GM19099 (cell line): ENCODE measurements around the gene ARF3.

Experiments
- POLR2A ChIP-seq: IDR thresholded peaks from 3 replicates; pipeline ENCODE4 v1.6.1; 2011; ENCODE audit warnings: low read depth; ENCODE audit not compliant: insufficient read length; ENCODE audit errors: extremely low read depth

The ARF3 gene

GRCh38 chr12:48932878-48933277 lies 24.4 kb downstream of the ARF3 start:
- no peak for TF ChIP-seq POLR2A

GRCh38 chr12:48930475-48930874 lies 26.8 kb downstream of the ARF3 start:
- no peak for TF ChIP-seq POLR2A

- TF ChIP-seq POLR2A, result no peak
Observed at GRCh38 chr12:48929551-48929950, 27.7 kb downstream of the ARF3 start.

- TF ChIP-seq POLR2A, result no peak
Observed at GRCh38 chr12:48927261-48927660, 30.0 kb downstream of the ARF3 start.

GRCh38 chr12:48925304-48926011 lies 31.8 kb downstream of the ARF3 start, which contains the start of gene FKBP11:
Gene FKBP11, minus strand, starts transcription at chr12:48925492. Its CDS starts 64 bp downstream, at chr12:48925428.
- TF ChIP-seq POLR2A, result peak; percentile 73

GRCh38 chr12:48924617-48925303 lies 32.5 kb downstream of the ARF3 start:
- TF ChIP-seq POLR2A, result peak; percentile 15

- no peak for TF ChIP-seq POLR2A
Observed at GRCh38 chr12:48923117-48923516, 34.2 kb downstream of the ARF3 start.

GRCh38 chr12:48917857-48918537 lies 39.3 kb downstream of the ARF3 start:
- TF ChIP-seq POLR2A, result no peak

- TF ChIP-seq POLR2A, result no peak
Observed at GRCh38 chr12:48910196-48910595, 47.1 kb downstream of the ARF3 start.

GRCh38 chr12:48907245-48907644 lies 50.0 kb downstream of the ARF3 start:
- TF ChIP-seq POLR2A, result no peak

- no peak for TF ChIP-seq POLR2A
Observed at GRCh38 chr12:48903982-48904411, 53.3 kb downstream of the ARF3 start.

- TF ChIP-seq POLR2A, result no peak
Observed at GRCh38 chr12:48903363-48903981, 53.8 kb downstream of the ARF3 start.

GRCh38 chr12:48901278-48901677 lies 56.0 kb downstream of the ARF3 start:
- no peak for TF ChIP-seq POLR2A

- TF ChIP-seq POLR2A, result no peak
Observed at GRCh38 chr12:48899651-48900050, 57.6 kb downstream of the ARF3 start.

GRCh38 chr12:48894271-48894670 lies 63.0 kb downstream of the ARF3 start:
- TF ChIP-seq POLR2A, result no peak
